ENCODE data around the gene KLF13.
A peak's percentile ranks its signal among the peaks of the same experiment; 100 is the strongest.

KLF13 gene

GRCh38 chr15:31360843-31361763, 34.5 kb downstream of the KLF13 start:
- peak overlapping the region; percentile 32 for H3K4me3 ChIP-seq (ENCODE audit: low read depth, low read length)

GRCh38 chr15:31361764-31362515, 35.3 kb downstream of the KLF13 start:
- no peak for TF ChIP-seq CTCF (IDR thresholded peaks at IDR 0.05; ENCODE audit: borderline replicate concordance, insufficient read depth, low read depth, low read length)
- H3K4me3 ChIP-seq (ENCODE audit: low read depth, low read length) = peak overlapping the region; percentile 15

More at GRCh38 chr15:31360843-31361763, 34.5 kb downstream of the KLF13 start:
- no peak for TF ChIP-seq CTCF (IDR thresholded peaks at IDR 0.05; ENCODE audit: borderline replicate concordance, insufficient read depth, low read depth, low read length)

- no peak for TF ChIP-seq CTCF (IDR thresholded peaks at IDR 0.05; ENCODE audit: borderline replicate concordance, insufficient read depth, low read depth, low read length)
- no peak overlapping the region for H3K4me3 ChIP-seq (ENCODE audit: low read depth, low read length)
These were observed 36.3 kb downstream of the KLF13 start for GRCh38 chr15:31362886-31363285.

GRCh38 chr15:31364301-31365031, 37.8 kb downstream of the KLF13 start:
- no peak overlapping the region for H3K4me3 ChIP-seq (ENCODE audit: low read depth, low read length)
- TF ChIP-seq CTCF (IDR thresholded peaks at IDR 0.05; ENCODE audit: borderline replicate concordance, insufficient read depth, low read depth, low read length) = no peak

- peak overlapping the region; percentile 11 for H3K4me3 ChIP-seq (ENCODE audit: low read depth, low read length)
- no peak for TF ChIP-seq CTCF (IDR thresholded peaks at IDR 0.05; ENCODE audit: borderline replicate concordance, insufficient read depth, low read depth, low read length)
These were observed 38.5 kb downstream of the KLF13 start for GRCh38 chr15:31365032-31365654.

GRCh38 chr15:31365655-31366127, 39.1 kb downstream of the KLF13 start:
- peak; percentile 54 for TF ChIP-seq CTCF (IDR thresholded peaks at IDR 0.05; ENCODE audit: borderline replicate concordance, insufficient read depth, low read depth, low read length)
- H3K4me3 ChIP-seq (ENCODE audit: low read depth, low read length) = no peak overlapping the region
